Measurements from ENCODE around the gene SBF2. TPM values are rescaled to one million over a fixed set of nuclear protein-coding genes. Genes with fewer than 3 reads are reported as not detected.

The SBF2 gene
- total RNA-seq, 1 donor from 2014 or later = 38.5 TPM

GRCh38 chr11:10029386-10030121 lies 264.5 kb downstream of the SBF2 start:
- Histone ChIP-seq H3K9me3 (no peaks in the 10 kb centered on the region), H3K4me3 (no peak overlapping the region)

DNA sequence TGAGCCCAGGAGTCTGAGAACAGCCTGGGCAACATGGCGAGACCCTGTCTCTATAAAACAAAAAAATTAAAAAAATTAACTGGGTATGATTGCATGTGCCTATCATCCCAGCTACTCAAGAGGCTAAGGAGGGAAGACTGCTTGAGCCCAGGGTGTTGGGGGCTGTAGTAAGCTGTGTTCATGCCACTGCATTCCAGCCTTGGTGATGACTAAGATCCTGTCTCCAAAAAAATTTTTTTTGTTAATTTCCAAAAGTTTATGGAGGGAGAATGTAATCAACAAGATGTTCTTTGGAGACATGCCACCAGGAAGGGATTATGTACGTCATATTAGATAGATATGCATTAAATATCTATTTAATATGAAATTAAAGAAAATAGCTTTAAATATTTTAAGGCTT lies 267.5 kb downstream of the SBF2 start:
- Histone ChIP-seq H3K4me1 (no peaks in the 10 kb centered on the region), H3K9me3 (no peaks in the 10 kb centered on the region), H3K4me3 (no peak overlapping the region), H3K27me3 (no peaks in the 10 kb centered on the region), H3K36me3 (peaks cover 6% of the 10 kb centered on the region), H3K27ac (no peak overlapping the region)
- TF ChIP-seq, protein P1, sequence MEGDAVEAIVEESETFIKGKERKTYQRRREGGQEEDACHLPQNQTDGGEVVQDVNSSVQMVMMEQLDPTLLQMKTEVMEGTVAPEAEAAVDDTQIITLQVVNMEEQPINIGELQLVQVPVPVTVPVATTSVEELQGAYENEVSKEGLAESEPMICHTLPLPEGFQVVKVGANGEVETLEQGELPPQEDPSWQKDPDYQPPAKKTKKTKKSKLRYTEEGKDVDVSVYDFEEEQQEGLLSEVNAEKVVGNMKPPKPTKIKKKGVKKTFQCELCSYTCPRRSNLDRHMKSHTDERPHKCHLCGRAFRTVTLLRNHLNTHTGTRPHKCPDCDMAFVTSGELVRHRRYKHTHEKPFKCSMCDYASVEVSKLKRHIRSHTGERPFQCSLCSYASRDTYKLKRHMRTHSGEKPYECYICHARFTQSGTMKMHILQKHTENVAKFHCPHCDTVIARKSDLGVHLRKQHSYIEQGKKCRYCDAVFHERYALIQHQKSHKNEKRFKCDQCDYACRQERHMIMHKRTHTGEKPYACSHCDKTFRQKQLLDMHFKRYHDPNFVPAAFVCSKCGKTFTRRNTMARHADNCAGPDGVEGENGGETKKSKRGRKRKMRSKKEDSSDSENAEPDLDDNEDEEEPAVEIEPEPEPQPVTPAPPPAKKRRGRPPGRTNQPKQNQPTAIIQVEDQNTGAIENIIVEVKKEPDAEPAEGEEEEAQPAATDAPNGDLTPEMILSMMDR (IDR thresholded peaks at IDR 0.05) = no peak
- ATAC-seq (no peak), DNase-seq (no peak)
- intact Hi-C loops (cut with DNase I) = no loop called here

More at GRCh38 chr11:10029386-10030121, 264.5 kb downstream of the SBF2 start:
- intact Hi-C loops (cut with DNase I) = no loop called here
- ATAC-seq (no peak), DNase-seq (no peak)
- Histone ChIP-seq H3K36me3 (peaks cover 6% of the 10 kb centered on the region), H3K4me1 (no peaks in the 10 kb centered on the region), H3K27ac (no peak overlapping the region), H3K27me3 (no peaks in the 10 kb centered on the region)
- TF ChIP-seq, protein P1 (IDR thresholded peaks at IDR 0.05) = no peak

- Histone ChIP-seq H3K36me3 (no peaks in the 10 kb centered on the region), H3K27me3 (no peaks in the 10 kb centered on the region), H3K4me3 (no peak overlapping the region), H3K4me1 (no peaks in the 10 kb centered on the region), H3K27ac (no peak overlapping the region), H3K9me3 (no peaks in the 10 kb centered on the region)
- no peak for ATAC-seq
- no peak for DNase-seq
- TF ChIP-seq, protein P1 (IDR thresholded peaks at IDR 0.05) = no peak
- intact Hi-C loops (cut with DNase I) = no loop called here
These were observed 270.8 kb downstream of the SBF2 start for GRCh38 chr11:10023212-10023611.

- H3K9me3 ChIP-seq = no peaks in the 10 kb centered on the region
- no peak overlapping the region for H3K4me3 ChIP-seq
- DNase-seq (no peak), ATAC-seq (no peak)
- H3K27me3 ChIP-seq = no peaks in the 10 kb centered on the region
- intact Hi-C loops (cut with DNase I) = no loop called here
- no peaks in the 10 kb centered on the region for H3K4me1 ChIP-seq
- TF ChIP-seq, protein P1 (IDR thresholded peaks at IDR 0.05) = no peak
- H3K36me3 ChIP-seq = no peaks in the 10 kb centered on the region
- no peak overlapping the region for H3K27ac ChIP-seq
These were observed 271.3 kb downstream of the SBF2 start for GRCh38 chr11:10022764-10023163.

DNA sequence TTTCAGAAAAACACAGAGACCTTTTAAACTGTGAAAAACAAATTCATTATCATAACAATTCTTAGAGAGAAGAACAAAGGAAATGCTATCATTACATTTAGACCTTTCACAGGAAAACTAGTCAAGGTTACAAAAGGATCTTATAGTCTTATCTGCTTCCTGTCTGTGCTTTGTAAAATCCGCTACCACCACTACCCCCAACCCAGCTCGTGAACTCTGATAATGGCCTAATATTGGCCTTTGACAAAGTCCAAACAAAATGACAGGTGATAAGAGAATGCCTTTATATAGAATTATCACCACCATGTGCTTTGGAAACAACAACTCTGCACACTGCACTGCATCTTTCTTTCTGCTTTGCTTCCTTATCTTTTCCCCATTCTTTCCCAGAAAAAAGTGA lies 272.5 kb downstream of the SBF2 start:
- TF ChIP-seq, protein P1 (IDR thresholded peaks at IDR 0.05) = no peak
- intact Hi-C loops (cut with DNase I) = no loop called here
- Histone ChIP-seq H3K27me3 (no peaks in the 10 kb centered on the region), H3K36me3 (no peaks in the 10 kb centered on the region), H3K9me3 (no peaks in the 10 kb centered on the region), H3K4me1 (no peaks in the 10 kb centered on the region), H3K4me3 (no peak overlapping the region), H3K27ac (no peak overlapping the region)
- DNase-seq (no peak), ATAC-seq (no peak)

Measured in upper lobe of right lung (tissue), 1 donor.